ENCODE results near the gene DYSF.

Gene DYSF

DNA sequence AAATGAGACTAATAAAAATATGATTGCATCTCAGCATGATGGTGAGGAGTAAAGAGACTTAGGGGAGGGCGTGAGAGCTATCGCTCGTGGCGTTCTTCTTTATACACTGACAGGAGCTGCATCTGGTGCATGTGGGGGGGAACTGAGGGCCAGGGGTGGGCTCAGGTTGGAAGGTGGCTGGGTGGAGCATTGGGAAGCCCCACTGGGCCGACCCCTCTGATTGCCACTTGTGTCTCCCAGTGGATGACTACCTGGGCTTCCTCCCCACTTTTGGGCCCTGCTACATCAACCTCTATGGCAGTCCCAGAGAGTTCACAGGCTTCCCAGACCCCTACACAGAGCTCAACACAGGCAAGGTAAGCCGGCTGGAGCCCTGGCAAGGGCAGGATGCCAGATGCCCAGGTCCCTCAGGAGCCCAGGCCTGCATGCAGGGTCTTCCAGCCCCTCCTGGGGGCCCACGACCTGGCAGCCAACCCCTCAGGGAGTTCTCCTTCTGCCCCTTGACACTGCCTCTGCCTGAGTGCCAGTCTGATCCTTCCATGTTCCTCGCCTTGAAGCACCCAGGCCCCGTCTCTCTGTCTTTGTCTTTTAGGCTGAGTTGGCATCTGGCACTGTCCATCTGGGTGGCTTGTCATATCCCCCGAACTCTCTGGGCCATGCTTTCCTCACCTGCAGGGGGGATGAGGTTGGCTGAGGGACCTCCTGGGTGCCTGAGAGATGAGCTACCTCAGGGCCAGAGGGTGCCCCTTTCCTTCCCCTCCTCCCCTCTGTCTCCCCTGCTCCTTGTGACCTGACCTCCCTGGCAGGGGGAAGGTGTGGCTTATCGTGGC, 97.7 kb downstream of the DYSF start:
- no peak for DNase-seq

DNA sequence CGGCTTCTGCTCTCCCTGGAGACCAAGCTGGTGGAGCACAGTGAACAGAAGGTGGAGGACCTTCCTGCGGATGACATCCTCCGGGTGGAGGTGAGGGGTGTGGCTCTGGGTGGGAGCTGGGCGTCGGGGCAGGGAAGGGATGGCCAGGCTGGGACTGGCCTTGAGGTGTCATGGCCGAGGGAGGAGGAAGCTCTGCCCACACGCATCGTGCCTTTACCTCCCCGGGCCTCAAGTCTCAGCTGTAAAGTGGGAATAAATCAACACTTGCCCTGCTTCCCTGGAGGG, 98.2 kb downstream of the DYSF start:
- DNase-seq, result no peak

DNA sequence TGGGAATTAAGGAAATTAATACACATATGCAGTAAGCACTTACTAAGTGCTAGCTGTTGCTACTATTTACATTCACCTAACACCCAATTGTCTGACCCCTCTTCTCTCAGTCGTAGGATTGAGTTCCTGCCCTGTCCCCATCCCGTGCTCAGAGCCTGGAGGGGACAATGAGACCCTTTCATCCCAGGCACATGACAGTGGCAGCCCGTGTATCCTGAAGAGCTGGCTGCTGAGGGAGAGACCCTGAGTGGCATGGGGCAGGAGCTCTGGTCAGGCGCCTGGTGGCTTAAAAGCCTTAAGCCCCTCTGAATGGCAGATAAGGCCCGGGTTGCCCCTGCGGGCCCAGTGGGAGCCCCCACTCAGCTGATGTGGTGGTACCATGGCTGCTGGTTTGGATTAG, 99.0 kb downstream of the DYSF start:
- DNase-seq, result no peak

DNA sequence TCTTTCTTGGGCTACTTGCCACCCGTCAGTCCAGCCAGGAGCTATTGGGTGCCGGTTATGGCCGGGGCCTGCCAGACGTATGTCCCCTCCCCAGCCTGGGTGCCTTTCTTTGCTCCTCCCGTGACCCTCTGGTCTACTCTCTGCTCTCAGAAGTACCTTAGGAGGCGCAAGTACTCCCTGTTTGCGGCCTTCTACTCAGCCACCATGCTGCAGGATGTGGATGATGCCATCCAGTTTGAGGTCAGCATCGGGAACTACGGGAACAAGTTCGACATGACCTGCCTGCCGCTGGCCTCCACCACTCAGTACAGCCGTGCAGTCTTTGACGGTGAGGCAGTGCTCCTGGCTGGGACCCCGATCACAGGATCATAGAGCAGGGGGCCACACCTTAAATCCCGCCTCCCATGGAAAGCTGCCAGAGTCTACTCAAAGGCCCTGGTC, 99.5 kb downstream of the DYSF start:
- DNase-seq, result no peak

DNA sequence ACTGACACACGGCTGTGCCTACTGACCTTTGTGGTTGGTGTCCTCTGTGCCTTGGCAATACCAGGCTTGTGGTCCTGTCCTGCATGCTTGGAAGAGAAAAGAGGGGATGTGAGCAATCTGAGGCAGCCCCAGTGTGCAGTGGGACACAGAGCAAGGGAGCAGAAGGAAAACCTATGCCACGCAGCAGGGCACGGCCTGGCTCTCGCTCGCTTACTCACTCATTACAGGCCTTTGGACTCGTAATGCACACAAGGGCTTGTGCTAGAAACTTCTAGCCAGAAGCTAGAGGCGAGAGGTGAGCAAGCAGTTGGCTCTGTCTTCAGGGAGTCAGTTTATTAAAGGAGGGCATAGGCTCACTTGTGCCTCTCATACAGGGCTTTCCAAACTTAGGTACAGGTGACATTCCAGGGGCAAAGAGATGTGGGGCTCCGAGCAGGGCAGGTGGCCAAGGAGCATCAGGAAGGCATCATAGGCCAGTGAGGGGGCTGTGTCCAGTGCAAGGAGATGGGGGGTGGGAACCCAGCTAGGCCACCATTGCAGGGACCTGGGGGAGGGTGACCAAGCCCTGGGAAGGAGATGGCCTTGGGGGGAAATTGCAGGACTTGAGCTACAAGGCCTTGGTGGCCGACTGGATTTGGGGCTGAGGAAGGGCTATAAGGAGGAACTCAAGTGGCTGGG, 100.8 kb downstream of the DYSF start:
- DNase-seq, result no peak

DNA sequence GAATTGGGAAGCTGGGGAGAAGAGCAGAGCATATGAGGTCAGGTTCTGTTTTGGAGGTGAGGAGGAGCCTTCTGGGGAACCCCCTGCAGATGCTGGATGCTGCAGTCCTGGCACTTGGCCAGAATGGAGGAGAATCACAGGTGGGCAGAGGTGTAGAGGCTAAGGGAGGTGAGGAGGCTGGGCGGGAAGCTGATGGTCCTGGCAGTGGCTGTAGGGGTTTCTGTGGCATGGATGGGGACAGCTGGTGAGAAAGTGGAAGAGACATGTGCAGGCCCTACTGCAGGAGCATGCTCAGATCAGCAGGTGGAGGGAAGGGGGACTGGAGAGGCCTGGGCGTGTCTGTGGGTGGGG, 101.3 kb downstream of the DYSF start:
- no peak for DNase-seq

DNA sequence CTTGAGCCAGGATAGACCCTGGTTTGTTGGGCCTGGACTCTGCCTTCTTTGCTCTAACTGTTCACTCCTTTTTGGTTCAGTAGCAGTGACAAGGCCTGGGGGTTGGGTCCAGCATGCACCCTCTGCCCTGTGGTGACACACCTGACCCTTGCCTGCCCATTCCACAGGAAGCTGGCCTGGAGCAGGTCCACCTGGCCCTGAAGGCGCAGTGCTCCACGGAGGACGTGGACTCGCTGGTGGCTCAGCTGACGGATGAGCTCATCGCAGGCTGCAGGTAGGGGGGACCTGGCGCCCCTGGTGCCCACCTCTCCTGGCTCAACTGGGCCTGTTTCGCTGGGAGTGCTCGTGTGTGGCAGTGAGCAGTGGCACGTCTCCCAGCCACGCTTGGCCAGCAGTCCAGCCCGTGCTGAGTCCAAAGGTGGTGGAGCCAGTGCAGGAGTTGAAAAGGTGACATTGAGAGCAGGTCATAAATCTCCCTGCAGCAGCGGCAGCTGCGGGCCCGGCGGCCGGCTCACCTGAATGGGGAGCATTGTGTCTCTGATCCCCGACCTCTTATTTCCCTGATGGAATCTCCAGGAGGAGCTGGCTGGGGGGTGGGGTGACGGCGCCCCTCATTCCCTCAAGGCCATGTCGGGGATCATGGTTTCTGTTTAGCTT, 102.6 kb downstream of the DYSF start:
- DNase-seq, result no peak

DNA sequence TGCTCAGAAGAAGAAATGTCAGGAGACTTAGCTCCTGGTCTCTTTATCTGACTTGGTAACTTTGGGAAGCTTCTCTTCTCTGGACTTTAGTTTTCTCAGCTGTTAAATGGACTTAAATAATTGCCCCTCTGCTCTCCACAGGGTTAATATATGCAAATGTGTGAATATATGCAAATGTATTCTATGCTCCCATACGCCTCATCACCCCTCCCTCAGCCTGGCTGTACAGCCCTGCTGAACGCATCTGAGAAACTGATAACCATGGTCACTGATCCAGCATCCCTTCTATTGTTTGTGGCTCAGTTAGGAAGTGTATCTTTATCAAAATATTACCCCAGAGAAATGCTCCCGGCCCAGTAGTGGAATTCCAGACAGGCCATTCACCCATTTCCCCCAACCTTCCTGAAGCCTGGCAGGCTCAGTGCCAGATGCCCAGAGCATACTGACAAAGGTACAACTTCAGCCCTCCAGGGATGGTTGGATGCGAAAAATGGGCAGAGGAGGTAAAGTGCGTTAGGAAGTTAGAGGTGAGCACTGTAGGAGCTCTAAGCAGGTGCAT, 103.4 kb downstream of the DYSF start:
- no peak for DNase-seq

DNA sequence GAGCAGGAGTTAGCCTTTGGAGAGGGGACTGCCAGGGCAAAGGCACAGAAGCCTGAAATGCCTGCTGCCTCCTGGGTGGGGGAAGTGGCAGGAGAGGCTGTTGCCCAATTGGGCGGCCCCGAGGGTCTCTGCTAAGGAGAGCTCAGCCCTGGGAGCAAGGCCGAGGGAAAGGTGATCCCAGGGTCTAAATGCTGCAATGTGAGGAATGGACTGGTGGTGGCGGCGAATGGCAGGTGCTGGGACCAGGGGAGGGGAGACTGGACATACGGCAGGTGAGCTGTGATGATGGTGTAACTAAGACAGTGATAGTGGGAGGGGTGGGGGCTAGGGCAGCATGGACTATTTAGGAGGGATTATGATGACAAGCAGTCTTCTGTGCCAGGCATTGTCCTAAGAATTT, 104.0 kb downstream of the DYSF start:
- no peak for DNase-seq

DNA sequence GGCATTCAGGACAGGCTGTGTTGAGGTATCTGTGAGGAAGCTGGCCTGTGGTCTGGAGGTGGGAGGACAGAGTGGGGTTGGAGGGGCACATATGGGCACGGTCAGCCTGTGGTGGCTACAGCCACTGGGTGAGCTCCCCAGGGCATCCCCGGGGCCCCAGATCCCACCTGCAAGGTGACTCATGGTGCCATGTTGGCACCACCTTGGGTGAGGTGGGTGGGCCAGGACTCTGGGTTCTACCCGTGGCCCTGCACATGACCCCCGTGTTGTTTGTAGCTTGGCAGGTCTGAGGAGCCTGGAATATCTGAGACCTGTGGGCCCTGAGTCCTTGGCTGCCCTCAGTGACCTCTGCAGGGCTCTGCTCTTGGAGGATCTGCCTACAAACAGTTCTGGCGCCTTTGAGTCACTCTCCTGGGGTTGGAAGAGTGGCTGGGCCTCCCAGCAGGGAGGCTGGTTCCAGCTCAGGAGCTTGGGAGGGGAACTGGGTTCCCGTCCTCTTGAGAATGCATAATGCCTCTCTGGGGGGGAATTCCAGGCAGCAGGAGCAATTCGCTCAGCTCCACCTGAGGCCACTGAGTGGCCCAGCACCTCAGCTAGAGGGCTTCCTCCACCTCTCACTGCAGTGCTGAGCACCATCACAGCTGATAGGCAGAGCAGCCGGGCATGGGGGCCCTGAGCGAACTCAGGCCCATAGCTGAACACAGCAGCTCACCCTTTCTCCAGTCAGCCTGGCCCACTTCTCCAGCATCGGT, 105.1 kb downstream of the DYSF start:
- DNase-seq, result no peak

DNA sequence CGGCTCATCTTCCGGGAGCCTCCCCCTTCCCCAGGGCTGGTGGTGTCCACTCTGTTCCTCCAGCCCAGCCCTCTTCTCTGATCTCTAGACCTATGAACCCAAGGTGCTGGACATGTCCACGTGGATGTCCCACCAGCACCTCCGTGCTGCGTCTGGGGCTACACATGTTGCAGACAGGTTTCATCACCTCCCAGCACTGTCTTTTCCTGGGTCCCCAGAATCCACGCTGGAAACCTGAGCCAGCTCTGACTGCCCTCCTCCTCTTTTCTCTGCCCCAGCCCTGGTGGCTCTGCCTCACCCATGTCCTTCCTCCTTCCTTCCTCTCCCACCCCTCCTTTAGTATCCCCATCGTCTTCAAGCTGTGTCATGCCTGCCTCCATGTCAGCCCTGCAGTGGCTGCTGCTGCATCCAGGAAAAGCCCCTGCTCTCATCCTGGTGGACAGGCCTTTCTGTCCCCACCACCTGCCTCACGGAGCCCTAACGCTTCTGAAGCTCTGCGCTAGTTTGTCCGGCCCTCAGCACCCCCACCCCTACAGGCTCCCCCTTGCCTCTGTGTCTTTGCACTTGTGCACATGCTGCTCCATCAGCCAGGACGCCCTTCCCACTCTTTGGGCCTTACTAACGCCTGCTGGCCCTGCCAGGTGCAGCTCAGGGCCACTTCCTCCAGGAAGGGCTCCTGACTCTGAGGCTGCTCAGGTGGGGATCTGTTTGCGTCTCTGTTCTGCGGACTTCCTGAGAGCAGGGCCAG, 105.9 kb downstream of the DYSF start:
- DNase-seq, result no peak

DNA sequence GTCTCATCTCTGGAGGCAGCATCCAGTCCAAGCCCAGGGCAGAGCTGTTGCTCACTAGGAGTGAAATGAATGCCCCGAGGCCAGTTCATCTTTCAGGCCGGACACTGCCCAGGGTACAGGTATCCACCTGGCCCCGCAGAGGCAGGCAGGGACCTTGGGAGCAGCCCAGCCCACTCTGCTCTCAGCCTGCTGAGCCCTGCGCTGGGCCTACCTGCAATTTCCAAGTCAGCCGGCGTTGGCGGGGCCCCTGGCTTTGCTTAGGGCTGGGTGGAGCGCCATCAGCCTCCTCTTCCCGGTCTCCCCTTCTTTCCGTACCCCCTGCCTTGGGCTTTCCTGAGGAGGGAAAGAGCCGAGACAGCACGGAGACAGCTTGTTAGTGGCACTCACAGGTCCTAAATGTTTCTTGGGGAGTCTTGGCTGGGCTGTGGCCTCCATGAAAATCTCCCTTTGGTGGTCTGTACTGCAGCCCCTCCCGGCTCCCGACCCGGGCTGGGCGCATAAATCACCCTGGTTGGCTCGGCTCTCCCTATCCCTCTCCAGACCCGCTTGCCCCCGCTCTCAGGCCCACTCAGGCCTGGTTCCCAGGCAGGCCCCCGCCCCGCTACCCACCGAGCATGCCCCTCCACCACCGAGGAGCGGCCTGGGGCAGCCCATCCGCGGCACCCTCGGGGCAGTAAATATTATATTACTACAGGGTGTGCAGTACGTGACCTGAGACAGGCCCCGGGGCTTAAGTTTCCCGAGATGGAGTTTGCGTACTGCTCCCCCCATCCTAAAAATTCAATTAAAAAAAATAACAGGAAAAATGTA, 106.7 kb downstream of the DYSF start:
- DNase-seq, result no peak

DNA sequence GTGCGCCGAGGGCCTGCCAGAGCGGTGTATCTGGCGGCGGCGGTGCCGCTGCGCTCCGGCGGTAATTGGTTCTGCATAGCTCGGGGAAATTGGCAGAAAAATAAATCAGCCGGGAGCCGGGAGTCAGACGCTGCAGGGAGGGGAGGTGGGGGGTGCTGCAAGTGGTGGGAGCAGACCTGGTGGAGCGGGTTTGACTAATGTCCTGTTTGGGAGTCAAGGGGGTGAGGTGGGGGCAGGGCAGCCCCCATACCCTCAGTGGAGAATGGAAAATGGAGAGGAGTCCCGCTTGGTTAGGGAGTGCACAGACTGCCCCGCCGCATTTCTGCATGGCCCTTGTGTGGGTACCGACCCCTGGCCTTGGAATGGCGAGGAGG, 107.3 kb downstream of the DYSF start:
- DNase-seq, result no peak

DNA sequence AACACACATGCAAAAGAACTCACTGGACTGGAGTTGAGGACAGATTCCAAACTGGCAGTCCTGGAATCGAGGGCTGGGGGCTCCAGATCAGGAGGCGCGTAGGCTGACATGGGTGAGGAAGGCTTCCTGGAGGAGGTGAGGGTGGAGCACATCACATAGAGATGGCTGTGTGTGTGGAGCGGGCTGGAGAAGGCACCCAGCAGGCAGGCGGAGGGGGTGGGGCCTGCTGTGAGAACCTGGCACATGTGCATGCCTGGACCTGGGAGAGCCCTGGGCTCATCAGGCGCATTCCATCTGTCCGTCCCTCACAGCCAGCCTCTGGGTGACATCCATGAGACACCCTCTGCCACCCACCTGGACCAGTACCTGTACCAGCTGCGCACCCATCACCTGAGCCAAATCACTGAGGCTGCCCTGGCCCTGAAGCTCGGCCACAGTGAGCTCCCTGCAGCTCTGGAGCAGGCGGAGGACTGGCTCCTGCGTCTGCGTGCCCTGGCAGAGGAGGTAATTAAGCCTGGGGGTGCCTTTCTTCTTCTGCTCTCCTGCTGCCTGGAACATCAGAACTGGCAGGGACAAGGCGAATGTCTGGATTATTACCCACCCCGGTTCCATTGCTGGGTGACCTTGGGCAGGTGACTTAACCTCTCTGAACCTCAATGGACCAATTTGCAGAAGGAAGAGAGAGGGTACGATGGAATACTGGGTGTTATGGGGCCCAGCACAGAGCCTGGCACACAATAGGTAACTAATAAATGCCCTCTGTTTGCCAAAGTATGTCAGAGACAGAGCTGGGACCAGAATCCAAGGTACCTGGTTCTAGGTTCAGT, 108.3 kb downstream of the DYSF start:
- no peak for DNase-seq

DNA sequence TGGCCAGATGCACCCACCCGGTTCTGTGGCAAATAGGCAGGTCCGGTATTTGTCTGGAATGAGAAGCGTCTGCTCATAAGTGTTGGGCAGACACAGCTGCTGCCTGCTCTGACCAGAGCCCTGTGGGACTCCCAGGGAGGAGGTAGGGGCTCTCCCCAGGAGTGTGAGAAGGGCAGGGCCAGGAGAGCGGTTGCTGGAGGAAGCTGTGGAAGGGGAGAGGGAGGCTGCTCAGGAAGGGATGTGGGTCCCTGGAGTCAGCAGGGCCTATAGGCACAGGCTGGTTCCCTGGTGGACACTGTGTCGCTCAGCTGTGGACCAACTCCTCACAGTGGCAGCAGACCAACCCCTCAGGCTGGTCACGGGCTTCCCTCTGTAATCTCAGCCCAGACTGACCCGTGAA, 109.2 kb downstream of the DYSF start:
- no peak for DNase-seq

DNA sequence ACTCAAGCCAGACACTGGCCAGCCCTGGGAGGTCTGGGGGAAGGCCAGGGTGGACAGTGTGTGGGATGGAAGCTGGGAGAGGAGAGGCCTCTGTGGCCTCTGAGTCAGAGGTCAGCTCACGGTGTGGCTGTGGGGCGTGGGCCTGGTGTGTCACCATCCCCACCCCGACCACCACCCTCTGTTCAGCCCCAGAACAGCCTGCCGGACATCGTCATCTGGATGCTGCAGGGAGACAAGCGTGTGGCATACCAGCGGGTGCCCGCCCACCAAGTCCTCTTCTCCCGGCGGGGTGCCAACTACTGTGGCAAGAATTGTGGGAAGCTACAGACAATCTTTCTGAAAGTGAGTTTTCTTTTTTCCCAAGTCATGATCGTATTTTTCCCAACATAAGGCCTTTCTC, 110.5 kb downstream of the DYSF start:
- DNase-seq, result peak in 19 of 56 donors; percentile 14 to 61 (median 35)

DNA sequence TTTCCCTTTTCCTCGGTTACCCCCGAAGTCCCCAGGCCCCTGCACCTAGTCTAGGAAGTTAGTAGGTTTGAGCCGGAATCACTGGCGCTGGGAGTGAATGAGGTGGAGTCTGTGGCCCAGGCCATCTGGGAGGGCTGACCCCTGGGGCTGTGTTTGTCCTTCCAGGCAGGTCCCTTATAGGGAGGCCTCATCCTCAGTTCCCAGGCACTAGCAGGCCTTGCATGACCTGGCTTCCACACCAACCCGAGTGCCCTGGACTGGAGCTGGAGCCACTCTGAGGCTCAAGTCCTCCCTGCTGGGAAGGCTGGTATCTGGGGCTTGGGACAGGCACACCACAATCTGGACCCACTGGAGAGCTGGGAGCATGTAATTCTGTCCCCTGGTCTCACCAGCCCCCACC, 111.0 kb downstream of the DYSF start:
- no peak for DNase-seq

DNA sequence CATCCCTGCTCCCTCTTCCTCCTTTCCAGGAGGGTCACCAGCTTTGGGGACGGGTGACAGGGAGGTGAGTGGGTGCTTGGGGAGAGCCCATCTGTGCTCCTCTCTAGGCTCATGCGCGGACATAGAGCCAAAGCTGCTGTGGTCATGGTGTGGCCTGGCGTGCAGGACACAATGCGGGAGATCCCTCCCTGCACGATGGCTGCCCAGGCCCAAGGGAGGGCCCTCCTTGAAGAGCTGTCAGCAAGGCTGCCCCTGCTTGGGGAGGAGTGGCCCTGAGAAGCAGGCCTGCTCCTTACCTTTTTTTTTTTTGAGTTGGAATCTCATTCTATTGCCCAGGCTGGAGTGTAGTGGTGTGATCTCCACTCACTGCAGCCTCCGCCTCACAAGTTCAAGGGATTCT, 111.4 kb downstream of the DYSF start:
- DNase-seq, result no peak

DNA sequence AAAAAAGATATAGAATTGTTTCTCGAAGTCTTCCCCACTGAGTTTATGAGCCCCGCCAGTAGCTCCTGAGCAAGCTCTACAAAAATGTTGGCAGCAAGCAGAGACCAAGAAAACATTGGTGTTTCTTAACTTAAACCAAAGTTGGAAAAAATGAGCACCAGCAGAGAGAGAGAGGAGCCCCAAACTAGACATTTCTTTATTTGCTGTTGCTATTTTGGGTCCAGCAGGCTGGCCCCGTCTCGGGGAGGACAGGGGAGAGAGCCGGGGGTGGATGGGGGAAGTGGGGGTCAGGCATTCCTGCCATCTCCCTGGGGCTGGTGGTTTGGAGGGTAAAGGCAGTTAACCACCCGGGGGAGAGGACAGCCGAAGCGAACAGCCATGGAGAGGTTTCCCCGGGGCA, 113.0 kb downstream of the DYSF start:
- no peak for DNase-seq

Data from amygdala (tissue), 56 donors.